Vagina (tissue), 2 donors: ENCODE data around the gene SNED1. TPM values are rescaled to one million over a fixed set of nuclear protein-coding genes. Genes with fewer than 3 reads are reported as not detected.
A peak's percentile ranks its signal among the peaks of the same experiment; 100 is the strongest.

Source experiments
- DNase-seq, 2 donors: peaks; one replicate each; pipeline ENCODE4 v3.0.0-alpha.2; 2017; ENCODE audit errors: extremely low spot score in 2 of 2
- H3K27ac ChIP-seq: fragments of 200-600 bp; sonication (generic); one replicate; pipeline ENCODE4 v1.5.1; 2019
- H3K27me3 ChIP-seq: fragments of 200-600 bp; sonication (generic); one replicate; pipeline ENCODE4 v1.5.1; 2019
- H3K36me3 ChIP-seq, 2 donors: fragments of 200-600 bp; sonication (generic); one replicate each; pipeline ENCODE4 v1.5.1; 2017 to 2019
- H3K4me1 ChIP-seq: fragments of 200-600 bp; sonication (generic); one replicate; pipeline ENCODE4 v1.5.1; 2019
- H3K4me3 ChIP-seq, 2 donors: fragments of 200-600 bp; sonication (generic); 1 replicate in 1 of 2; 2 replicates in 1 of 2; pipeline ENCODE4 v1.5.1; 2016 to 2019
- H3K9me3 ChIP-seq: fragments of 200-600 bp; sonication (generic); one replicate; pipeline ENCODE4 v1.5.1; 2019
- POLR2A ChIP-seq, 2 donors: fragments of 450-650 bp; IDR thresholded peaks; one replicate each; pipeline ENCODE4 v1.6.1; 2017; ENCODE audit warnings: antibody characterized with exemption in 2 of 2, mild to moderate bottlenecking in 2 of 2, moderate library complexity in 2 of 2
- POLR2AphosphoS5 ChIP-seq, 2 donors: sonication (generic); formaldehyde crosslinking; IDR thresholded peaks; one replicate each; pipeline ENCODE4 v1.9.0; 2017; ENCODE audit warnings: antibody characterized with exemption in 2 of 2, mild to moderate bottlenecking in 2 of 2, low read depth in 1 of 2; ENCODE audit not compliant: insufficient read depth in 1 of 2
- intact Hi-C: fragments of 100-400 bp; cut with DNase I; formaldehyde crosslinking; loops from one replicate; pipeline ENCODE4 v1.15.1; 2023
- total RNA-seq: library from RNA; depleted of rRNA; stranded (reverse); fragments of >200 nt; gene quantifications from one replicate; pipeline ENCODE4 v1.2.3, GENCODE V29; 2016
- TF ChIP-seq, protein P1 (sequence below), 3 experiments: fragments of 450-650 bp in 2 of 3; fragments of 200-600 bp in 1 of 3; sonication (generic) in 1 of 3; IDR thresholded peaks; one replicate each; pipeline ENCODE4 v1.5.1; 2017 to 2019; ENCODE audit warnings: antibody characterized with exemption in 3 of 3, mild to moderate bottlenecking in 2 of 3, moderate library complexity in 2 of 3

Gene SNED1
- total RNA-seq, 1 donor from 2014 or later: 55.5 TPM

DNA sequence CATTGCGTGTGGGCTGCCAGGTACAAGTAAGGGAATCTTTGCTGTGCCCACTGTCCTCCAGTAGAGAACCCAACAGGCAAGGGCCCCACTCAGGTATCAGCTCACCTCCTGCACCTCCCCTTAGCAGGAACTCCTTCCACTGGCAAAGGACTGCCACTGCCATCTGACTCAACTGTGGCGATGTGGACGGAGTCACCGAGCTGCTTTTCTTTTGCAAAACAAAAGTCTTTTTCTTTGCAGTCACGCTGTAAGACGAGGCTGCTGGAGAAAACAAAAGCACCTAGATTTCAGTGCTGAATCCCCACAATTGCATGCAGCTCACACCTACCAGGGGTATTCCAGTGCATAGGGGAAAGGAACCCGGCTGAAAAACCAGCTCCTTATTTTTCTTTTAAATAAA is 95.8 kb downstream of the SNED1 start:
- no peak overlapping the region for H3K27ac ChIP-seq
- TF ChIP-seq POLR2A (IDR thresholded peaks at IDR 0.05) (no peak), POLR2AphosphoS5 (IDR thresholded peaks at IDR 0.05; ENCODE audit: insufficient read depth in 1 of 2, low read depth in 1 of 2) (no peak)
- TF ChIP-seq, protein P1, sequence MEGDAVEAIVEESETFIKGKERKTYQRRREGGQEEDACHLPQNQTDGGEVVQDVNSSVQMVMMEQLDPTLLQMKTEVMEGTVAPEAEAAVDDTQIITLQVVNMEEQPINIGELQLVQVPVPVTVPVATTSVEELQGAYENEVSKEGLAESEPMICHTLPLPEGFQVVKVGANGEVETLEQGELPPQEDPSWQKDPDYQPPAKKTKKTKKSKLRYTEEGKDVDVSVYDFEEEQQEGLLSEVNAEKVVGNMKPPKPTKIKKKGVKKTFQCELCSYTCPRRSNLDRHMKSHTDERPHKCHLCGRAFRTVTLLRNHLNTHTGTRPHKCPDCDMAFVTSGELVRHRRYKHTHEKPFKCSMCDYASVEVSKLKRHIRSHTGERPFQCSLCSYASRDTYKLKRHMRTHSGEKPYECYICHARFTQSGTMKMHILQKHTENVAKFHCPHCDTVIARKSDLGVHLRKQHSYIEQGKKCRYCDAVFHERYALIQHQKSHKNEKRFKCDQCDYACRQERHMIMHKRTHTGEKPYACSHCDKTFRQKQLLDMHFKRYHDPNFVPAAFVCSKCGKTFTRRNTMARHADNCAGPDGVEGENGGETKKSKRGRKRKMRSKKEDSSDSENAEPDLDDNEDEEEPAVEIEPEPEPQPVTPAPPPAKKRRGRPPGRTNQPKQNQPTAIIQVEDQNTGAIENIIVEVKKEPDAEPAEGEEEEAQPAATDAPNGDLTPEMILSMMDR (IDR thresholded peaks at IDR 0.05): no peak
- peaks cover 0 to 60% of the 10 kb centered on the region in 2 donors for H3K36me3 ChIP-seq
- no peak overlapping the region for H3K4me3 ChIP-seq
- H3K9me3 ChIP-seq: no peaks in the 10 kb centered on the region
- DNase-seq: no peak
- intact Hi-C loops: no loop called here
- no peaks in the 10 kb centered on the region for H3K4me1 ChIP-seq
- H3K27me3 ChIP-seq: no peaks in the 10 kb centered on the region

DNA sequence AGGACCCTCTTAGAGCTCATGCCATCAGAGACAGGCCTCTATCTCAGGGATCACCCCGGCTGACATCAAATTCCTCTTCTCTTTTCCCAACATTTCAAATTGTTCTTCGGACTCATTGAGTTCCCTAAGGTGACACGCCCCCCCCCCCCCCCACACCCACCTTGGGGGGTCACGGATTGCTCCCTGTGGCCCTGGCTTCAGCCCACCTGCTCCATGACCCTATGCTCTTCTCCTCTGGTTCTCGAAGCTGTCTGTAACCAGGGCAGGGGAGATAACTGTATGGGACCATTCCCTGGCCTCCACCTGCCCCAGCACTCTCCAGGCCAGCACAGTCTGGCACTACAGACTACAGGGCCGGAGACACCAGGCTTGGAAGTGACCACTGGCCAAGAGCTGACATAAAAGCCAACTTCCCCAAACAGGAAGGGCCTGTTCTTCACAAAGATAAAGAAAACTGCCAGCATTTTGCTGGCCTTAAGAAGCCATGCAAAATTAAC is 96.6 kb downstream of the SNED1 start:
- no peak for DNase-seq
- no peak for TF ChIP-seq POLR2A (IDR thresholded peaks at IDR 0.05)
- no peak for TF ChIP-seq POLR2AphosphoS5 (IDR thresholded peaks at IDR 0.05; ENCODE audit: insufficient read depth in 1 of 2, low read depth in 1 of 2)
- TF ChIP-seq, protein P1 (IDR thresholded peaks at IDR 0.05): no peak
- Histone ChIP-seq H3K27me3 (no peaks in the 10 kb centered on the region), H3K36me3 (peaks cover 0 to 58% of the 10 kb centered on the region in 2 donors), H3K9me3 (no peaks in the 10 kb centered on the region), H3K4me3 (no peak overlapping the region), H3K4me1 (peaks cover 3% of the 10 kb centered on the region), H3K27ac (no peak overlapping the region)
- intact Hi-C loops: no loop called here

DNA sequence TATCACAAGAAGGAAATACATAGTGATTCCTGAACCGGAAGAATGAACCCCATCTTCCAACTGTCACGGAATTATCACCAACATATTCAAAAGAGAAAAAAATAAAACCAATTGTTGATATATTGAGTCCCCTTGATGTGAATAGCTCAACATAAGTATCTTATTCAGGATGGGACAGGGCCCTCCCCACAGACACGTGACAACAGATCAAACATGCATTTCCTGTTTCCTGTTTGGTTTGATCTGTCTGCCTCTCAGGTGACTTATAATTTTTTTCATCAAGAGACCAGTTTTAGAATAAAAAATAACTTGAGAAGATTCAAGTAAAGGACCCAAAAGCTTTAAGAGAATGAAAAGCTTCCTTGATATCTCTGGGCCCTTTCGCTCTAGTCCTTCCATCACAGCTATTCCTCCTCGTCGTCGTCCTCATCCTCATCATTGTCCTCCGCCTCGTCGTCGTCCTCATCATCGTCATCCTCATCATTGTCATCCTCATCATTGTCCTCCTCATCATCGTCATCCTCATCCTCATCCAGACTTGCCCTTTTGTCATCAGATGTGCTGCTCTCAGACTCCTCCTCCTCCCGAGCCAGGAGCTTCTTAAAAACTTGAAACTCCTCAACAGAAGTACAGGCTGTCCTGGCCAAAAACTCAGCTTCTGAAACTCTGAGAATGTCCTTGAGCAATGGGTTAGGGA is 97.3 kb downstream of the SNED1 start:
- Histone ChIP-seq H3K9me3 (no peaks in the 10 kb centered on the region), H3K36me3 (peaks cover 0 to 56% of the 10 kb centered on the region in 2 donors), H3K27ac (no peak overlapping the region), H3K27me3 (no peaks in the 10 kb centered on the region), H3K4me3 (no peak overlapping the region), H3K4me1 (peaks cover 11% of the 10 kb centered on the region)
- TF ChIP-seq POLR2AphosphoS5 (IDR thresholded peaks at IDR 0.05; ENCODE audit: insufficient read depth in 1 of 2, low read depth in 1 of 2) (no peak), POLR2A (IDR thresholded peaks at IDR 0.05) (no peak)
- TF ChIP-seq, protein P1 (IDR thresholded peaks at IDR 0.05): no peak
- no peak for DNase-seq
- intact Hi-C loops: no loop called here

DNA sequence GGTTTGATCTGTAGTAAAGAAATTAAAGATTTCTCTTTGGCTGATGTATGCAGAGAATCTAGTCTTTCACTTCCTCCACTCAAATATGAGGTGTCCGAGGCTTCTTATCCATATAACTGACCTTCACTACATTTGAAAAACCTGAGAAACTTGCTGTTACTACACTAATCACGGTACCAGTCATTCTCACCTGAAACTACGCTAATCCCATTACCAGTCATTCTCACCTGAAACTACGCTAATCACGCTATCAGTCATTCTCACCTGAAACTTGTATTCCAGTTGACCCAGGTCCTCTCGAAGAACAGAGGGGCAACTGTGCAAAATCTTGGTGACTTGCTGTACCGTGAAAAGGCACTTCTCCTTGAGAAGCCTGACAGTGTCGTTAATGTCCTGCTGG is 98.6 kb downstream of the SNED1 start:
- Histone ChIP-seq H3K27me3 (no peaks in the 10 kb centered on the region), H3K36me3 (peaks cover 0 to 56% of the 10 kb centered on the region in 2 donors), H3K4me1 (peaks cover 20% of the 10 kb centered on the region), H3K27ac (no peak overlapping the region), H3K4me3 (no peak overlapping the region), H3K9me3 (no peaks in the 10 kb centered on the region)
- no peak for TF ChIP-seq POLR2AphosphoS5 (IDR thresholded peaks at IDR 0.05; ENCODE audit: insufficient read depth in 1 of 2, low read depth in 1 of 2)
- TF ChIP-seq POLR2A (IDR thresholded peaks at IDR 0.05): no peak
- TF ChIP-seq, protein P1 (IDR thresholded peaks at IDR 0.05): no peak
- intact Hi-C loops: no loop called here
- peak in 1 of 2 donors; percentile 11 for DNase-seq

DNA sequence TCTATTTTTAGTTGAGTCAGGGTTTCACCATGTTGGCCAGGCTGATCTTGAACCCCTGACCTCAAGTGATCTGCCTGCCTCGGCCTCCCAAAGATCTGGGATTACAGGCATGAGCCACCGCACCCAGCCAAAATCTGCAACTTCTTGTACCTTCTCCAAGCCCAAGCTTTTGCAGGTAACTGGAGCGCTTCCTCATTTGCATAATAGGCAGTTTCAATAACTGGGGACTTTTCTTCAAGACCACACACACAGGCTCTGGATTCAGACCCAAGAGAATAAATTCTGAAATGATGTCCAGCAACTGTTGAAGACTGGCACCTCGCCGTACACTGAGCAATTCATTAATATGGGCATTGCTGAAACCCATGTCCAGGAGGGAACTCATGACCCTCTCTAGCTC is 100.8 kb downstream of the SNED1 start:
- H3K9me3 ChIP-seq: no peaks in the 10 kb centered on the region

More for the DNA sequence above, 100.8 kb downstream of the SNED1 start:
- Histone ChIP-seq H3K4me3 (no peak overlapping the region), H3K27ac (no peak overlapping the region), H3K36me3 (peaks cover 0 to 38% of the 10 kb centered on the region in 2 donors), H3K27me3 (no peaks in the 10 kb centered on the region), H3K4me1 (peaks cover 31% of the 10 kb centered on the region)
- DNase-seq: peak in 1 of 2 donors; percentile 19
- intact Hi-C loops: no loop called here
- TF ChIP-seq, protein P1 (IDR thresholded peaks at IDR 0.05): no peak
- TF ChIP-seq POLR2AphosphoS5 (IDR thresholded peaks at IDR 0.05; ENCODE audit: insufficient read depth in 1 of 2, low read depth in 1 of 2): no peak
- TF ChIP-seq POLR2A (IDR thresholded peaks at IDR 0.05): no peak
